CD4-positive, alpha-beta T cell treated with Interleukin-6 for 4 hours (primary cell): ENCODE measurements around the gene ANKRD66.
"Not testable (repeated sequence)": the region's sequence is repeated elsewhere in the genome, so short reads cannot be mapped to it uniquely, and the experiment has no call there.

ENCODE experiments used
- DNase-seq: peaks from one replicate; pipeline ENCODE4 v3.0.0-alpha.2; 2020; ENCODE audit warnings: mixed read lengths

Gene ANKRD66

GRCh38 chr6:46756469-46757213 lies 9.9 kb downstream of the ANKRD66 start:
- DNase-seq: no peak

- no peak for DNase-seq
Observed at GRCh38 chr6:46757214-46757596, 10.5 kb downstream of the ANKRD66 start.

GRCh38 chr6:46758960-46759753 lies 12.4 kb downstream of the ANKRD66 start:
- no peak for DNase-seq

- no peak for DNase-seq
Observed at GRCh38 chr6:46760925-46761324, 14.2 kb downstream of the ANKRD66 start.

DNA sequence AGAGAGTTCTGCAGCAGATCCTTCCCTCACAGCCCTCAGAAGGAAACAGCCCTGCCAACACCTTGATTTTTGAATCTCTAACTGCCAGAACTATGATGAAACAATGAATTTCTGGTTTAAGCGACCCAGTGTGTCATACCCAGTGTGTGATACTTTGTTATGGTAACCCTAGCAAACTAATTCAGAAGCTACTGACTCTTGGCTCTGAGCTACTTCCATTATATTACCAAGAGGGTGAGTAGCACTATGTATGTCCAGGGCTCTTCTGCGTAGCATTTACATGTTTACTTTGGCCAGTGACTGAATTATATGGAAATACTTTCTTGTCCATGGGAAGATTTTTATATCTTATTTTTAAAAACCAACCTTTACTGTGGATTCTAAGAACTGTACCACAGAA lies 16.7 kb downstream of the ANKRD66 start:
- DNase-seq: no peak

DNA sequence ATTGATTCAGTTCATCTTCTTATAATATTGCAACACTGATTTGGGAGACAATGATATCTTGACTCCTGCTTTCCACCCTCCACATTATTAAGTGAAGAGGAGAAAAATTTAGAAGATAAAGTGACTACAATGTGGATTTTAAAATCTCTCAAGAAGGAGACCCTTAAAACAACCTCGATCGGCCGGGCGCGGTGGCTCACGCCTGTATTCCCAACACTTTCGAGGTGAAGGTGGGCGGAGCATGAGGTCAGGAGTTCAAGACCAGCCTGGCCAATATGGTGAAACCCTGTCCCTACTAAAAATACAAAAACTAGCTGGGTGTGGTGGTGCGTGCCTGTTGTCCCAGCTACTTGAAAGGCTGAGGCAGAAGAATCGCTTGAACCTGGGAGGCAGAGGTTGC lies 17.5 kb downstream of the ANKRD66 start:
- not testable (repeated sequence) for DNase-seq

GRCh38 chr6:46764961-46765360 lies 18.2 kb downstream of the ANKRD66 start:
- no peak for DNase-seq

GRCh38 chr6:46772016-46772415 lies 25.3 kb downstream of the ANKRD66 start:
- no peak for DNase-seq

DNA sequence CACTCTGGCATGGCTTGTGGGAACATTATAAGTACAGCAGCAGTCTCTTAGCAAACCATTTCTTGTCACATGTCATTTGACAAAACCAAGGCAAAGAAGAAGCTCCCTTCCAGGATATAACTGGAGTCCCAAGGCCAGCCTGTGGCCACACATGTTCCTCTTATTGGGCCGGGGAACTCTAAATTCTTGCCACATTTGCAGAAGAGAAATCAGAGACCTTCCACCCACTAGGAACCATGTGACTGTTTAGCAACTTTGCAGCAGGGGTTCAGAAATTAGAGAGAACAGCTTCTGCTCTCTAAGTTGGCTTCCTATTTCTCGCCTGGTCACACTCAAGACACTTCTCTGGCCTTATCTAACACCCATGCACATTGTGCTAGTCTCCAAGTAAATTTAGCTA lies 26.0 kb downstream of the ANKRD66 start:
- DNase-seq: no peak

- no peak for DNase-seq
Observed at GRCh38 chr6:46773201-46773855, 26.6 kb downstream of the ANKRD66 start.

- DNase-seq: not testable (repeated sequence)
Observed at GRCh38 chr6:46774736-46775135, 28.0 kb downstream of the ANKRD66 start.

DNA sequence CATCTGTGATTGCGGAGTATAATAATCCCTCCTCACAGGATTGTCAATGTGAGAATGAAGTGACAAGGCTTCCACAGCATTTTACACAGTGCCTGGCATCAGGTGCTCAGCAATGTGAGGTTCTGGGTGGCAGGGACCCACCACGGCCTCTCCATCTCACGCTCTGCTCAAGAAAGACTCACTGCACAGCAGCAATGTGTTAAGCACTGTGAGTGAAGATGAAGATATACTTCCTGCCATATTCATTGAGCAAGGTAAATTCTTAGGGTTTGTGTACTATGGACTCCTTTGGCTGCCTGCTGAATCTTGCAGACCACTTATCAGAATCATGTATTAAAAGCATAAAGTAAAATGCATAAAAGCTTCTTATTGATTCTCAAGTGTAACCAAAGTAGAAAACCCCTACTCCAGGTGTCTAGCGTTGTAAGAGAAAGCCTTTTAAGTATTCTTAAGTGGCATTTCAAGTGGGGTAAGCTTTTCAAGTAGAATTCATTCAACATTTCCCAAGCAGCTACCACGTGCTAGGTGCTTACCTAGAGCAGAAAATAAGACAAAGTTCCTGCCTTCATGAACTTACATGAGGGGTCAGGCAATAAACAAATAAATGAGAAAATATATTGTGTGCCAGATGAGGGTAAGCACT lies 29.5 kb downstream of the ANKRD66 start:
- no peak for DNase-seq

- no peak for DNase-seq
Observed at GRCh38 chr6:46777476-46778346, 31.0 kb downstream of the ANKRD66 start.

- DNase-seq: no peak
Observed at GRCh38 chr6:46781478-46782378, 35.0 kb downstream of the ANKRD66 start.

GRCh38 chr6:46784535-46784934 lies 37.8 kb downstream of the ANKRD66 start:
- DNase-seq: no peak

DNA sequence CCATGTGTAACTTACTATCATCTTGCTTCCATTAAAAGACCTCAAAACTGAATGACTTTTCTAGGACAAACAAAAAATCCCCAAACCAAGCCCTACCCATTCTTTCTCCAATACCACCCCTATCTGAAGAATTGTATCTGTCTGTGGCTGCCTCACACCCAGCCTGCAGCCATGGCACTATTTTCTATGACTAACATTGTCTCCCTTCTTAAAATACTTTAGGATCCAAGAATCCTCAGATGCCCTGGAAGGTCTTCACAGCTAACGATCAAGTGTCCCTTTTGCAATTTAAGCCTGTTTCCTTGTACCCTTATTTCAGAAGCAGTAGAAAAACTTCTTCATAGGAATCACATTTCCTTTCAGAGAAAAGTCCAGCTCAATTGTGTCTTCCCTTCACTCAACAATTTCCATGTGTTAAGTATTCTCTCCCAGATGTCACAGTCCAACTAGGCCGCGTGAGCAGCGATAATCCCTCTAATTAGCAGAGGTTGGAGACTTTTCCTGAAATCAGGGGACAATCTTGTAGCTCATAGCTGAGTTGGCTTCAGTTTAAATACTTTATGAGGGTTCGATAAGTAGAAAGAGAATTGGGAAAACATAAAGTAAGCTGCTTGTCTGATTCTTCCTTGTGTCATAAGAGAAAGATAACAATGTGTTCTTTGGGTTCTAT lies 41.3 kb downstream of the ANKRD66 start:
- no peak for DNase-seq

DNA sequence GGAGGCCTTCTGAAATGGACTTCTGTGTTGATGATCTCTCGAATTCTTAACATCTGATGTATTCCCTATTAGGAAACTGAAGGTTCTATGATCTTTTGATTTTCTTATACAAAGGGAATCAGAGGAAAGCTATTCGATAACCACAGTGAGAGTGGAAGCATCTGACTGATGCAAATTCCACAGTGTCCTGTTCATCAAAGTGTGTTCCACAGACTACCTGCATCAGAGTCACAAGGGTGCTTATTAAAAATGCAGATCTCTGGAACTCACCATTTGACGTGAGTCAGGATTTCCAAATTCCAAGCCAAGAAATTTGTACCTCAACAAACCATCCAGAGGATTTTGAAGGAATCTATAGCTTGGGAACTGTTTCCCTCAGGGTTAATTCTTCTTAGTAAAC lies 42.1 kb downstream of the ANKRD66 start:
- no peak for DNase-seq

GRCh38 chr6:46789434-46790354 lies 43.0 kb downstream of the ANKRD66 start:
- no peak for DNase-seq

DNA sequence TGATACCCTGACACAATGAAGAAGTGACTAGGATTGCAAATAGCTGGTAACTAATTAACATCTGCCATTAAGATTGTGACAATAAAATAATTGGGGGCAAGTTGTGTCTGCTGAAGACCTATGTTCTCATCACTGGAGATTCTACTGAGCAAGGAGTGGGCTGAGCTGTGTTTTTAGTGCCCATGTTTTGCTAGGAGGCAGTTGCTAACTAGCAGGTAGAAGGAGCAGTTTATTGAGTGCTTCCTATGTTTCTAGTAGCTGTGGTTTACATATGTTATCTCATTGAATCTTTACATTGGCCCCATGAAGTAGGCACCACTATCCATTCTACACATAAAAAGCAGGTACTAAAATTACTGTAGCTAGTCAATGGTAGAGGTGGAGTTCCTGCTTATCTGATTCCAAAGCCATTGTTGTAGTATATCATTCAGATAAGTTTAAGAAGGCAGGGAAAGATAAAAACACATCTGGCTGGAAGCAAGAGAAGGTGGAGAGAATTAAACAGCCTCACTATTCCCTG lies 43.7 kb downstream of the ANKRD66 start:
- DNase-seq: no peak
